Measurements from ENCODE around the gene CD8B. TPM values are rescaled to one million over a fixed set of nuclear protein-coding genes. Genes with fewer than 3 reads are reported as not detected.
A peak's percentile ranks its signal among the peaks of the same experiment; 100 is the strongest.

Gene CD8B
- total and polyA plus RNA-seq, 2 of the 13 experiments (the other 11 are each of a cell fraction or from before 2014, with no cell fraction given), result 0.04 TPM; not detected in 1

- TF ChIP-seq ZBTB43 (CRISPR knock-in tag; conservative IDR thresholded peaks at IDR 0.05) (no peak), NRL (CRISPR knock-in tag; IDR thresholded peaks at IDR 0.05; ENCODE audit: borderline replicate concordance) (no peak), NFE2L1 (CRISPR knock-in tag; IDR thresholded peaks at IDR 0.05; ENCODE audit: borderline replicate concordance) (no peak), YY1 (IDR thresholded peaks at IDR 0.05; ENCODE audit: insufficient read depth, insufficient replicate concordance, low read depth, low read length) (peak; percentile 49), NR2F6 (IDR thresholded peaks at IDR 0.05) (0 out of 2 replicates have a peak, but pooled peaks have one; percentile 13), NR2F6 (CRISPR knock-in tag; IDR thresholded peaks at IDR 0.05) (peak; percentile 70), SNAPC2 (CRISPR knock-in tag; IDR thresholded peaks at IDR 0.05) (no peak), ZNF672 (CRISPR knock-in tag; IDR thresholded peaks at IDR 0.05) (peak; percentile 23; the same call in 1 of the 2 replicates), ZMAT3 (CRISPR knock-in tag; conservative IDR thresholded peaks at IDR 0.05) (no peak), ZFP36L1 (CRISPR knock-in tag; IDR thresholded peaks at IDR 0.05) (no peak), KAT8 (CRISPR knock-in tag; IDR thresholded peaks at IDR 0.05) (peak; percentile 69), NKX3-1 (CRISPR knock-in tag; IDR thresholded peaks at IDR 0.05) (peak; percentile 25; the same call in 1 of the 2 replicates), ZNF724P (CRISPR knock-in tag; IDR thresholded peaks at IDR 0.05; ENCODE audit: borderline replicate concordance) (no peak; the same call in 1 of the 2 replicates), SMARCE1 (IDR thresholded peaks at IDR 0.05; ENCODE audit: borderline replicate concordance) (no peak), HNRNPL (IDR thresholded peaks at IDR 0.05; ENCODE audit: low read depth, low read length) (no peak), JUN (CRISPR knock-in tag; IDR thresholded peaks at IDR 0.05) (0 out of 2 replicates have a peak, but pooled peaks have one; percentile 51), HBP1 (CRISPR knock-in tag; IDR thresholded peaks at IDR 0.05; ENCODE audit: low read depth) (no peak), ATF5 (CRISPR knock-in tag; IDR thresholded peaks at IDR 0.05; ENCODE audit: low read depth) (no peak), REST (IDR thresholded peaks at IDR 0.05; ENCODE audit: borderline replicate concordance in 1 of 2, low read depth in 1 of 2, low read length in 2 of 2) (0 out of 4 replicates have a peak, but pooled peaks of 1 of the 2 experiments have one; percentile 1), KDM5B (CRISPR knock-in tag; IDR thresholded peaks at IDR 0.05; ENCODE audit: borderline replicate concordance) (no peak; the same call in 1 of the 2 replicates)
- TF ChIP-seq, protein P1, sequence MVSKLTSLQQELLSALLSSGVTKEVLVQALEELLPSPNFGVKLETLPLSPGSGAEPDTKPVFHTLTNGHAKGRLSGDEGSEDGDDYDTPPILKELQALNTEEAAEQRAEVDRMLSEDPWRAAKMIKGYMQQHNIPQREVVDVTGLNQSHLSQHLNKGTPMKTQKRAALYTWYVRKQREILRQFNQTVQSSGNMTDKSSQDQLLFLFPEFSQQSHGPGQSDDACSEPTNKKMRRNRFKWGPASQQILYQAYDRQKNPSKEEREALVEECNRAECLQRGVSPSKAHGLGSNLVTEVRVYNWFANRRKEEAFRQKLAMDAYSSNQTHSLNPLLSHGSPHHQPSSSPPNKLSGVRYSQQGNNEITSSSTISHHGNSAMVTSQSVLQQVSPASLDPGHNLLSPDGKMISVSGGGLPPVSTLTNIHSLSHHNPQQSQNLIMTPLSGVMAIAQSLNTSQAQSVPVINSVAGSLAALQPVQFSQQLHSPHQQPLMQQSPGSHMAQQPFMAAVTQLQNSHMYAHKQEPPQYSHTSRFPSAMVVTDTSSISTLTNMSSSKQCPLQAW (CRISPR knock-in tag; IDR thresholded peaks at IDR 0.05), result peak; percentile 64; the same call in 1 of the 2 replicates
These were observed 53.1 kb downstream of the CD8B start (continued) for GRCh38 chr2:86808315-86809161.
